Hematopoietic multipotent progenitor cell treated with erythropoietin and hydrocortisone succinate and interleukin-3 and kit ligand, for 17 days (in vitro differentiated cells): ENCODE measurements around the gene GNAZ.

ENCODE experiments used
- DNase-seq: peaks from one replicate; pipeline ENCODE4 v3.0.0-alpha.2; 2015; ENCODE audit warnings: low spot score

The GNAZ gene

DNA sequence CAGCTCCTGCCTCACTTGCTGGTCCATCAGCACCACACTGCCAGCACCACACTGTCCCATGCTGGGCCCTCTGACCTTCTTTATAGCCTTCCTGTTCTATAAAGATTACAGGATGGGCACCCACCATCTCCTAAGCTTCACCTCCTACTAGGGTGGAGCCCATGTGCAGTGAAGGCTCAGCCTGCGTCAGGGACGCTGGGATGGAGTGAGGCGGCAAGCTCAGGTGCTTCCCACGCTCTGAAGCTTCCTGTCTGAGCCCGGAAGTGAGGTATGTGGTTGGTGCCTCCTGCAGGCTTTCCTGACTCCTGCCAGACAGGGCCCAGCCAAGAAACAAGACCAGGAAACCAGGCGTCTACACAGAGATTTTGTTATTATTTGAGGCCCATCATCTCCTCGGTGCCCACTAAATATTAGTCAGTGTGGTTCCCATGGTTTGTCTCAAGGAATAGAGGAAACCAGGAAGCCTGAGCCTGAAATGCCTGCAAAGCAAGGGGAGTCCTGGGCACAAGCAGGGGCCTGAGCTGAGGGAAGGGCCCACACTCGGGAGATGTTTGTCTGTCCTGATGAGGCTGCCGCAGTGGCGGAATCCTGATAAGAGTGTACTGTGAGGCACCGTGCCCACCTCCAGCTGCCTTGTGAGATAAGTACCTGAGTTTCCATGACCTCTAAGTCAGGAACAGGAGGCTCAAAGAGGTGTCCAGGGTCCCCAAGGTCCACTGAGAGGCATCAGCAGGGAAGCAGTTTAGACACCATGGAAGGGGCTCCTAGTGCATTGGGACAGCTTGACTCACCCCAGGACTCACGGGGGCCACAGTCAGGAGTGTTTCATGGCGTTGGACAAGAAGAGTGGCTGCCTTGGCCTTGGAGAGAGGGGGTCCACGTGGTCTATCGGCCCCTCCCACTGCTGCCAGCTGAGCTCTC lies 49.4 kb downstream of the GNAZ start:
- DNase-seq: peak; percentile 56

DNA sequence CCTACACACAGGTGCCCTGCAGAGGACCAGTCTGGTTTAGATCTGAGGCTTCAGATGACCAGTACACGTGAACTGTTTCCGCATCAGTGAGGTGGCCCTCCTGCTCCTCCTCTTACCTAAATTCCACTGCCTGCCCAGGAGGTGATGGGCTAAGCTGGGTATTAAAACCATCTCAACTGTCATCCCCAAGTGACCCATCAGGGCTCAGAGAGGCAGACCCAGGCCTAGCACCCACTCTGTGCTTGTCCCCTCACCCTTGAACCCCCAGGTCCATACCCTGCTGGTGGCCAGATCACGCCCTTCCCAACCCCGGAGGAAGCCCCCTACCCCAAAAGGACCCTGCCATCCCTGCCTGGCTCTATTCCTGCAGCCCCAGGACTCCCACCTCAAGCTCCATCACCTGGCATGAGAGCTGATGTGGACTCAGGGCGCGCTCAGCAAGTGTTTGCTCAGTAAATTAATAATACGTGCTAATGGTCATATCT lies 50.1 kb downstream of the GNAZ start:
- no peak for DNase-seq

DNA sequence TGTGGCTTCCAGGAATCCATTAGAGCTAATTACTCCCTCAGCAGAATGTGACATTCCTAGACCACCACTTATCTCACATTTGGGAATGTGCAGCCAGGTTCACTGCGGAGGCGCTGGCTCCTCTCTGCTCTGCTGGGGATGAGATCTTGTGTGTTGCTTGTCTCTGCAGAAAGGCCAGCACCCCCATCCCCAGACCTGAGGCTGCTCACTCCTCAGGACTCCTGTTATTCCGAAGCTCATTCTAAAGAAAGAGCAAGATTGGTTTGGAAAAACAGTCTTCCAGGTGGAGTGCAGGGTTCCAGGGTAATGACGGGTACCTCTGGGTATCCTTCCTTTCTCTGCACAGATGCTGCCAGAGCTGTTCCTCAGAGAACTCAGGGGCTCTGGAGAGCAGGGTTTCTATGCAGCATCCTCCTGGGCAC lies 50.7 kb downstream of the GNAZ start:
- DNase-seq: no peak

DNA sequence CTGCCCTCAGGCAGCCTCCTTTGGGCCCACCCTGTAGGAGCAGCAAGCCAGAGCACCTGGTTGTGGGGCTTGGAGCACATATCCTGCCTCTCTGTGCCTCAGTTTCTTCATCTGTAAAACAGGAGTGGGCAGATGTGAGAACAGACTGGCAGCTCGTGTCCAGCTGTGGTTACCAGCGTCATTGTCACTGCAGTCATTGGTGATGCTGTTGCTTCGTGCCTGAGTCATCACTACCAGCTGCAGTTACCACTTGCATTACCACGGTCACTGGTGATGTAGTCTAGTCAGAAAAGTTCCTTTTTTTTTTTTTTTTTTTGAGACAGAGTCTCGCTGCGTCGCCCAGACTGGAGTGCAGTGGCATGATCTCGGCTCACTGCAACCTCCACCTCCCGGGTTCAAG lies 51.1 kb downstream of the GNAZ start:
- no peak for DNase-seq

DNA sequence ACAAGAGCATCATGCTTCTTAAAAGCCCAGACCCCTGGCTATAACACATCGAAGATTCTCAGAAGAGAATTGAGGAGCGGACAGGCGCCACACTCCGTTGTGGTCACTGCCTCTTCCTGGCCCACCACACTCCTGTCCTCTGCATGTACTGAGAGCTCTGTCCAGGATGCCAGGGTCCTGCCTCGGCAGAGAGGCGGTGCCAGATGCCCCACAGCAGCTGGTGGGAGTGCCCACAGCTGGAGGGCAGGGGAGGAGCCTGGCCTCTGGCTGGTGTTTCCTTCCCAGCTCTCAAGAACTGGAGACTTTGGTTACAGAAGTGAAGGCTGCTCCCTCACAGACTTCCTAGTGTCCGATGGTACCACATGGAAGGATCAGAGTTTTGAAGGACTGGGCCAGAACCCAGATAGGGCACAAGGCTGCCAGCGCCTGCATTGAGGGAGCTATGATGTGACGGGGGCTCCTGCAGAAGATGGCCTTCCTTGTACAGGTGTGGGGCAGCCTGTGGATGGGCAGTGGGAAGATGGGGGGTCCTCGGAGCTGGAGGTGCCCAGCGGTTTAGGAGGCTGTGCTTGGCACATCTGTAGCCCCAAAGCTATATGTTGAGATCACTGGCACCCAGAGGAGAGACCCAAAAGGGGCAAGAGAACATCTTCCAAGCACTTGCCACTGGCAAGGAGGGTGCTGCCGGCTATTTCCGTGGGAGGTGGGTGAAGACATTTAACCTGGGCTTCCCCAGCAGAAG lies 52.1 kb downstream of the GNAZ start:
- DNase-seq: no peak

DNA sequence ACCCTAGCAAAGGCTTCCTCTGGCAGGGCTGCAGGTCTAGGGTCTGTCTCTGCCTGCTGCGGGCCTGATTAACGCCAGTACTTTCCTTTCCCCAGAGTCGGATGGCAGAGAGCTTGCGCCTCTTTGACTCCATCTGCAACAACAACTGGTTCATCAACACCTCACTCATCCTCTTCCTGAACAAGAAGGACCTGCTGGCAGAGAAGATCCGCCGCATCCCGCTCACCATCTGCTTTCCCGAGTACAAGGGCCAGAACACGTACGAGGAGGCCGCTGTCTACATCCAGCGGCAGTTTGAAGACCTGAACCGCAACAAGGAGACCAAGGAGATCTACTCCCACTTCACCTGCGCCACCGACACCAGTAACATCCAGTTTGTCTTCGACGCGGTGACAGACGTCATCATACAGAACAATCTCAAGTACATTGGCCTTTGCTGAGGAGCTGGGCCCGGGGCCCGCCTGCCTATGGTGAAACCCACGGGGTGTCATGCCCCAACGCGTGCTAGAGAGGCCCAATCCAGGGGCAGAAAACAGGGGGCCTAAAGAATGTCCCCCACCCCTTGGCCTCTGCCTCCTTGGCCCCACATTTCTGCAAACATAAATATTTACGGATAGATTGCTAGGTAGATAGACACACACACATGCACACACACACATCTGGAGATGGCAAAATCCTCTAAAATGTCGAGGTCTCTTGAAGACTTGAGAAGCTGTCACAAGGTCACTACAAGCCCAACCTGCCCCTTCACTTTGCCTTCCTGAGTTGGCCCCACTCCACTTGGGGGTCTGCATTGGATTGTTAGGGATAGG lies 52.9 kb downstream of the GNAZ start:
- no peak for DNase-seq

DNA sequence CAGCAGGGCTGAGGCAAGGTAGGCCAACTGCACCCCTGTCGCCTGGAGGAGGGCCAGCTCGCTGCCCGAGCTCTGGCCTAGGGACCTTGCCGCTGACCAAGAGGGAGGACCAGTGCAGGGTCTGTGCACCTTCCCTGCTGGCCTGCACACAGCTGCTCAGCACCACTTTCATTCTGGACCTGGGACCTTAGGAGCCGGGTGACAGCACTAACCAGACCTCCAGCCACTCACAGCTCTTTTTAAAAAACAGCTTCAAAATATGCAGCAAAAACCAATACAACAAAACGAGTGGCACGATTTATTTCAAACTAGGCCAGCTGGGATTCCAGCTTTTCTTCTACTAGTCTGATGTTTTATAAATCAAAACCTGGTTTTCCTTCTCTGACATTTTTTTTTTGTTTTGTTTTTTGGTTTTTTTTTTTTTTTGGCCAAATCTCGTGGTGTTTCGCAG lies 53.5 kb downstream of the GNAZ start:
- no peak for DNase-seq

DNA sequence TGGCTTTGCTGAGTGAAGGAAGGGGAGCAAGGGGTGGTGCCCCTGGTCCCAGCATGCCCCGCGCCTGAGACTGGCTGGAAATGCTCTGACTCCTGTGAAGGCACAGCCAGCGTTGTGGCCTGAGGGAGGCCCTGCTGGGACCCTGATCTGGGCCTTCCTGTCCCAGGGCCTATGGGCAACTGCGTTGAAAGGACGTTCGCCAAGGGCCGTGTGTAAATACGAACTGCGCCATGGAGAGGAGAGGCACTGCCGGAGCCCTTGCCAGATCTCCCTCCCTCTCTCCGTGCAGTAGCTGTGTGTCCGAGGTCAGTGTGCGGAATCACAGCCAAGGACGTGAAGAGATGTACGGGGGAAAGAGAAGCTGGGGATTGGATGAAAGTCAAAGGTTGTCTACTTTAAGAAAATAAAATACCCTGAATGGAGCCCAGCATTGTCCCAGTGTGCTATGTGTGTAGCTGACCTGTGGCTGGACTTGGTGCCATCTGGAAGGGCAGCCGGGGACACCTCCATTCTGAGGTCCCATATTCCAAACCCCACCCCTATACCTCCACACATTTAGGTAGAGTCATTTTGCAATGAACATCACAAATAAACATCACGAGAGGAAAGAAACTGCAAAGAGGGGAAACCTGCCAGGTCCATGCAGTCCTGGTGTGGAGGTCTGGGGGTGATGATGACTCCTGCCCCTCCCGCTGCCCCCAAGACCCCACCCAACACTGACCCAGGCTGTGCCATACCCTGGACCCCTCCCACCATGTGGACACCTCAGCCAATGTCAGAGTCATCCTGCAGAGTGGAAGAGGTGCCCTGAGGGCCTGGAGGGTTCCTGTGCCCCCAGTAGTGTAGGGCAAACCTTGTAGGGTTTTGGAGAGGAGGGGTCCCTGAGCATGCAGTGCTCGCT lies 54.5 kb downstream of the GNAZ start:
- no peak for DNase-seq

DNA sequence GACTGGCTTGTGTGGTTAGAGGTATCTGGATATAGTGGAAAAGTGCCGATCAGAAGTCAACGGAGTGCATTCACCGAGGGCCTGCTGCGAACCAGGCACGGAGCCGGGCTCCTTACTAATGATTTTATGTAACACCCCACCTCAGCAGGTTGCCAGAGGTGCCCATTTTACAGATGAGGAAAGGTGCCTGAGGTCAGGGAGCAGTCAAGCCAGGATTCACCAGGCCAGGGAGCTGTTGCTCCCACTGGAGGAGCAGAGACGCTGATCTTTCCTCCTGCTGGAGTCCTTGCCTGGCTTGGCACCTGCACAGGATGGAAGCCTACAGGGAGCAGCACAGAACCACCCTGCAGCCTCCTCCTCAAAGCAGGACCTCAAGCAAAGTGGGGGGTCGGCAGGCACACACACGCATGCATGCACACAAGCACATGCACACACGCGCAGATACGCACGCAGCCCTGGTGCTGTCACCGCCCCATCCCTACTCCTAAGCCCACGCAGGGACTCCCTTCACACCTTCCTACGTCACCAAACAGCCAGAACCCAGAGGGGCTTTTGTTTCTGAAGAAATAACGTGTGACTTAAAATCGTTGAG lies 55.3 kb downstream of the GNAZ start:
- no peak for DNase-seq

DNA sequence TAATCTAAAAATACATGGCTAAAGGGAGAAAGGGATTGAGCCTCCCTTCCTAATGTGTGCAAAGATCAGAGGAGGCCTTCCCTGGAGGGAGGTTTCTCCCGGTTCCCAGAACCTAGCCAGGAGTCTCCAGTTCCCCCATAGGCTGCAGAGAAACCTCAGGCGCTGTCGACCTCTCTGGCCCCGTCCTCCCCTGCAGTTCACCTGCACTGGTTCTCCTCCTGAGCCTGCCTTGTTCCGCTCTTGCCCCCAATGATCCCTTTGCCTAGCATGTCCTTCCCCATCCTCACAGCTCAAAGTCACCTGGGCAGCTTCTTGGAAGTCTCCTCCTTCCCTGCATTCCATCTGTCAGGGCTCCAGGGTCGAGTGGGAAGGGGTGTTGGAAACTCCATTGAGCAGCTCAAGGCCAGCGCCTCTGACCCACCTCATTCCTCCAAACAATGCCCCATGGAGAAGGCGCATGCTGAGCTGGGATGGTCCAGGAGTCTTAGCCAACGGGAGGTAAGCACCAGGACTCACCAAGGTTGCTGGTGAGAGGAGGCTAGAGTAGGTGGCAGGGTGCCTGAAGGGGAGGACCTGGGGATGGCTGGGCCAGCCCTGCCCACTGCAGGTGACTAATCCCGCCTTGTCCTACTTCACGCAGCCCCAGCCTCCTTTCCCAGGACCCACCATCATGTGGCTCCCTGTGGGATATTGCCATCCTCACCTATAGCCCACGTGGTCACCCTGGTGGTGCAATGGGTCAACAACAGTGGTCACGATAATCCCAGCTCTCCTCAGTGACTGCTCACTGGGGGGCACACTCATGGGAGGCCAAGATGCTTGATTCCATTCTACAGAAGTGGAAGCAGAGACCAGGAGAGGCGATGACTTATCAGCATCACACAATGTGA lies 56.1 kb downstream of the GNAZ start:
- no peak for DNase-seq

DNA sequence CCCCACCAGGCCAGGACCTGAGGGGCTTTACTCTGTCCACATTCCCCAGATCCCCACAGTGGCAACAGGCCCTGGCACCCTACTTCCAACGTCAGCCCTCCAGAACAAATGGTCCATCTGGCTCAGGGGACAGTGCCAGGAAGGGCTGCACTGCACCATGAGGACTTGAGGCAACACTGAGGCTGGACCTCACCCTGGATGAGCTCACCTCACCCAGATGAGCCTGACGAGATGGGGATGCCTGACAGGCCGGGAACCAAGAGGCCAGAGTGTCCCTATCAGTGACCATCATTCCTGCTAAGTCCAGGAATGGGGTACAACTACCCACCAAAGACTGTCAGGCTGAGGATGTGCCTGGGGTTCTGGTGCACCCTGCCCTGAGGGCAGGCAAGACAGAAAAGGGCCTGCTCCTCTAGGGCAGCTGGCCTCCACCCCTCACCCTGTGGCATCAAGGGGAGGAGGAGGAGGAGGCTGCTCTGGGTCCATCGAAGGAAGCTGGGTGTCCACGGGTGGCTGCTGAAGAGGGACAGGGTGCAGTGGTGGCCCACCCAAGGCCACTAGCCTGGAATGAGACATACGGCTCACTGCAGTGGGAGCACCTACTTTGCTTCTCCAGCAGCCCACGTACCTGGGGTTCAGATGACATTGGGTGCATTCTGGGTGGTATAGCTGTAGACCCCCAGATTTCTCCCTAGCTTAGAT lies 56.9 kb downstream of the GNAZ start:
- no peak for DNase-seq

DNA sequence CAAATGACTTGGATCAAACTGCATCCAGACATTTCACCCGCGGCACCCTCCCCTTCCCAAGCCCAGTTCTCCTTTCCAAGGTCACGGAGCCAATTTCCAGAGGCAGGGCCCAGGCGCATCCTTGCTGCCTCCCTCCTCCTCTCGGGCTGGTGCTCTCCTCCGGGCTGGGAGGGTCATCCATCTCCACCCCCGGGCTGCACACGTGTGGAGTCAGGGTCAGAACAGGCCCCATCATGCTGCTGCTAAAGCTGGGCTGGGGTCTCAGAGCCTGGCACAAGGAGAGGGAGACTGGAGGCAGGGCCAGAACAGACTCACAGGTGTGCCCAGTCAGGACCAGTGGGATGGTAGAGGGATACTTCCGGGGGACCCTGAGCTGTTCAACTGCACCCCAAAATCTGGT lies 57.5 kb downstream of the GNAZ start:
- no peak for DNase-seq

DNA sequence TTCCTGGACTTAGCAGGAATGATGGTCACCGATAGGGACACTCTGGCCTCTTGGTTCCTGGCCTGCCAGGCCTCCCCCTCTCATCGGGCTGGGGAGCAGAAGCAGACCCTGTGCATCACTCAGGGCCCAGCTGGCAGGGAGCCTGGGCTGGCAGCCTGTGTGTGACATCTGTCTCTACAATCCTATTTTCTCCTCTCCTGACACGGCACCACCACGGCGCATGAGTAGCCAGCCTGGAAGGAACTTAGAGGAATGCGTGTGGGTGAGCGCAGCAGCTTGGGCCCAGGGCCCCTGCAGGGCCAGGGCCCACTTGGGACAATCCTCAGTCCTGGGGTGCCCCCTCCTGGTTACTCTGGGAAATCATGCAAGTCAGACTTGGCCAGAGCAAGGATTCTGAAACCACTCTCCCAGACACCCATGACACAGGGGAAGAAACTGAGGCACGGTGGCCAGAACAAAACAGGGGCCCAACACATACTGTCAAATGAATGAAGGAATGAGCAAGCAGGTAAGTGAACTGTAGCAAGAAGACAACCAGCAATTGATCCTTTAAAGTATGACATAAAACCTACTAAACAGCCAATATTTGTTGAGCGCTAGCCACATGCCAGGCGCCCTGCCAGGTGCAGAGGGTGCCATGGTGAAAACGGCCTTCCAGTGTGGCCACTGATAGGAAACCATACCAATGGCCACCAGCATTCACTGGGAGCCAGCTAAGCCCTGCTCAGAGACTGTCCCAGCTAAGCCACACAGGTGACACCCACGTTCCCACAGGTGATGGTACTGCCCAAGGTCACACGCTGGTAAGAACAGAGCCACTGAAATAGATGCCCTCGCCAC lies 58.2 kb downstream of the GNAZ start:
- DNase-seq: peak; percentile 77

DNA sequence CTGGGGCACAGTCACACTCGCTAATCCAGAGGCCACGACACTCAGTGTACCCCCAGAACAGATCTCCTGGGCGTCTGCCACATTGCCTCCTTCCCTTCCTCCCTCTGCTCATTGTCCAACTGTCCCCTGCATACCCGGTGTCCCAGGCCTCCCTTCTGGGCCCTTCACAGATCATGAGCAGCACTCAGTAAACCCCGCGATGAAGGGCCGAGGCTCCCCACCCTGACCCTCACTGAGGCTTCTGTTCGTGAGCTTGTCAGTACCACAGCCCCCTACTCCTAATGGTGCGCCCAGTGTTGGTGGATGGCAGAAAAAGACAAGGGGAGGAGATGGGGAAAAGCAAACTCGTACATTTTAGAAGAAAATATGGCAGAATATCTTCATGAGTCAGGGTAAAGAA lies 58.8 kb downstream of the GNAZ start:
- DNase-seq: no peak

DNA sequence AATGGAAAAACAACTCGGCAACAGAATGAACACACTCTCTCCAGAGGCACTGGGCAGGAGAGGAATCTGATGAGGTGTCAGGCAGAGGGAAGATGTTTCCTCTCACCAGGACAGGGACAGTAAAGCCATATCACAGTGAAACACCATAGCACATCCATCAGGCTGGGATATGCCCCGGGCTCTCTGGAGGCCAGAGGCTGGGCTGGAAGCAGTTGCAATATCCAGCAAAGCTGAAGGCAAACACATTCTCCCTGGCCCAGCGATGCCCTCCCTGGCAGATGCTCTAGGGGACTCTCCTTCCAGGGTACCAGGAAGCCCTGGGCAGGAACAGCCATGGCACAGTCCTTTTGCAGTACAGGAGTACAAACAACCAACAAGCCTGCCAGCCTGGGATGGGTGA lies 60.4 kb downstream of the GNAZ start:
- DNase-seq: no peak

DNA sequence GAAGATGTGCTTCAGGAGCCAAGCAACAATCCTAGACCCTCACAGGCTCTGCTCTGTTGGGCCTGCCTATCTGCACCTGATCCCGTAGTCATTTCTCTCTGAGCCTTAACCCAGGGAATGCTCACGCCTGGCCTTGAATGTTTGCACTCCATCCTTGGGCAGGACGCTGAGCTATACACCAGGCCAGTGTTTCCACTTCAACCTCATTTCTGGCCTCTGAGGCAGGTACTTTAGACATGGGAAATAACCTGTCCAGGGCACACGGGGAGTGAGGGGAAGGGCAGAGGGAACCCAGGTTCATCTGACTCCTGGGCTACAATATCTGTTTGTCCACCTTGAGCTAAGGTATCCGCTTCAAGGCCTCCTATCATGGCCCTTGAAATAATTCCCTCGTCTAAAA lies 61.6 kb downstream of the GNAZ start:
- DNase-seq: no peak

DNA sequence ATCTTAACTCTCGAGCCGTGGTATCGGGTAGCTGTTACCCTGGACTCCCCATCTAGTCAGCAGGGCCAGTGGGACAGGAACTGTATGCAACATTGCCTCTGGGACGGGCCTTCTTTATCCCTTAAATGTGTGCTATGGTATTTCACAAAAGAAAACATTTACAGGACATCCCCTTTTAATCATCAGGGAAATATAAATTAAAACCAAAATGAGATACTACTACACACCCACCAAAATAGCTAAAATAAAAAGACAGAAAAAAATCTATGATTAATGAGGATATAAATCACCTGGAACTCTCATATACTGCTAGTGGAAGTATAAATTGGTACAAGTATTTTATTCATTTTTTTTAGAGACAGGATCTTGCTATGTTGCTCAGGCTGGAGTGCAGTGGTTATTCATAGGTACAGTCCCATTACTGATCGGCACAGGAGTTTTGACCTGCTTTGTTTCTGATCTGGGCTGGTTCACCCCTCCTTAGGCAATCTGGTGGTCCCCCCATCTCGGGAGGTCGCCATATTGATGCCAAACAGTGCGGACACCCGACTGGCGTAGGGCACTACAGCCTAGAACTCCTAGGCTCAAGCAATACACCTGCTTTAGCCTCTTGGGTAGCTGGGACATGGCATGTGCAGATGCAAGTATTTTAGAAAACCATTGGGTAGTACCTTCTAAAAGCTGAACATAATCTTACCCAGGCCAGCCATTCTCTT lies 62.2 kb downstream of the GNAZ start:
- DNase-seq: no peak

DNA sequence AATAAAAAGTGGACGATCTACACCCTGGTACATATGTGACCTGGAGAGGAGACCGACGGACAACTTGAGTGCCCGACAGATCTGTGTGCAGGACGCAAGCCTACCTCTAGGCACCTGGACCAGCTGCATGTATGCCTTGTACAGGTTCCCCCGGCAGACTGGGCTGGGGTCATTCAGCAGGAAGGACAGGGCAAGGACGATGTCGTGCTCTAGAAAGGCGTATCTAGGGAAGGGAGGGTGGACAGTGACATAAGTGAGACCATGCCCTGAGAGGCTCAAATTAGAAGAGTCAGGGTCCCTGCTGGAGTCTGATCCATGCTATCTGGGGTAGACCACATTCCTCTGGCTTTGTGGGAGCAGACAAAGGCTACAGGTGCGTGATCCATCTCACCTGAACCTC lies 63.6 kb downstream of the GNAZ start:
- no peak for DNase-seq
